HG03460 (cell line): Measurements from ENCODE around the gene TRAPPC11.
"Not testable (repeated sequence)": the region's sequence is repeated elsewhere in the genome, so short reads cannot be mapped to it uniquely, and the experiment has no call there.

Experiments
- ATAC-seq: cut with Tn5 transposase; IDR thresholded peaks from one replicate; pipeline ENCODE4 v1.9.1; 2021; ENCODE audit not compliant: unreplicated experiment

Gene TRAPPC11

DNA sequence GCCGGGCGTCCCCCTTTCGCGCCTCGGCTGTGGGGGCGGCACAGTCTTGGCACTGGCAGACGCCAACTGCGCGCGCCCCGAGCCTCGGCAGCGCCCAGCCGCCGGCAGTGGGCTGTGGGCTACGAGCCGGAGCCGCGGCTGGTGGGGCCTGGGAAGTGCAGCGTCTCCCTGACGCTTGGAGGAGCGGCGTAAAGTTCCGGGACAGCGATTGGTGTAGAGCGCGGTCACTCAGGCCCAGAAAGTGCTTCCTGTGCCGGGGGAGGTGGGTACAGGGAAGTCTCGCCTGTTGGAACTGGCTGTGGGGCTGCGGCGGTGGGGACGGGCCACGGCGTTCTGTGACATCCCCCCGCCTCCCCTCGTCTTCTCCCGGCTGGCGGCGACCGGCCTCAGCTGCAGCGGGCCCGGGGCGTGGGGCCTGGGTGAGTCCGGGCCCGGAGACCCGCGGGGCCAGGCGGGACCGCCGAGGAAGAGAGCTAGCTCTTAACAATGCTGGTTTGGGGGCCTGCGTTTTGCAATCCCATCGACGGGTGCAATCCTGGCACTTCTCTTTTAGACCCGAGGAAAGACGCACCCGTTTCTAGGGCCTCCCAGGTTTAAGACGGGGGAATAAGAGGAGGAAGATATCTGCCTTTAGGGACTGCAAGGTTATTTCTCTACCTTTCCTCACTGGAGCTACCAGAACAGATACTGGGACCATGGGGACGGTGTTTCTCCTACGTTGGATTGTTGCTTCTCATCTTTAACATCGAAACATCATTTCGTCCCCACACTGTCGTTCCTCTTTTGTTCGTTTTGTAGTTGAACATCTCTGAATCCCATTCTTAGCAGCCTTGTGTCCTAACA is at the start of gene TRAPPC11, which contains the start of gene RWDD4:
Gene TRAPPC11, plus strand, starts transcription at position 265 of the 843 bp plus-strand sequence. CDS start 4,575 bp downstream, outside the sequence.
Gene RWDD4, minus strand, starts transcription at position 157 of the 843 bp plus-strand sequence. CDS start 233 bp downstream, outside the sequence.
- ATAC-seq, result peak; percentile 99

DNA sequence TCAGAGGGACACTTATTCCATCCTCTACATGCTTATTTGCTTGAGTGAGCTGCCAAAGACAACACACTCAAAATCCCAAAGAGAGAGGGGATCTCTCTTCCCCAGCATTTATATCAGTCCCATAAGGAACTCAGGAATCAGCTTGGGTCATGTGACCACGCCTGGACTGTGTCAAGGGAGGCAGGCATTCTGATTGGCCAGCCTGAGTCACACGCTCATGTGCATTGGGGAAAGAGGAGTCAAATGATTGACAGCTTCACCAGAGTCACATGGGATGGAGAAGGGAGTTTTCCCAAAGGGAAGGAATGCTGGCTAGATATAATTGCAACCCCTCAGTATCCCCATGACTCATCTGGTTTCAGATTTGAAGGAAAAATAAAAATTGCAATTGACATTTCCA is 49.1 kb upstream of the TRAPPC11 start:
- ATAC-seq, result no peak

DNA sequence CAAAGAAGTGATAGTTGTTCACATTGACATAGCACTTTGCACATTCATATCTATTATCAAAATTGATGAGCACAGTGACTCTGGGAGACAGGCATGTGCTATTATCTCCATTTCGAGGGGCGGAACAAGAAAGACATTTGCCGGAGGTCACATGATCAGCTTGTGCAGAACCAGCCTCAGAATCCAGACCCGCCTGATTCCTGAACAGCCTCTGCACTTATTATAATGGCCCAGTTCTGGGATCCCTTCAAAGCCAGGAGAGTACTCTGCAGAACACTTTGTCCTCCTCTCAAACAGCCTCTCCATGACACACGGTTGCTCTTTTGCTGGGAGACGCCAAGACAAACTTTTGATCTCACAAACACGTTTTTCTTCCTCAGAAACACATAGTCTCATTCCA is 48.5 kb upstream of the TRAPPC11 start:
- no peak for ATAC-seq

DNA sequence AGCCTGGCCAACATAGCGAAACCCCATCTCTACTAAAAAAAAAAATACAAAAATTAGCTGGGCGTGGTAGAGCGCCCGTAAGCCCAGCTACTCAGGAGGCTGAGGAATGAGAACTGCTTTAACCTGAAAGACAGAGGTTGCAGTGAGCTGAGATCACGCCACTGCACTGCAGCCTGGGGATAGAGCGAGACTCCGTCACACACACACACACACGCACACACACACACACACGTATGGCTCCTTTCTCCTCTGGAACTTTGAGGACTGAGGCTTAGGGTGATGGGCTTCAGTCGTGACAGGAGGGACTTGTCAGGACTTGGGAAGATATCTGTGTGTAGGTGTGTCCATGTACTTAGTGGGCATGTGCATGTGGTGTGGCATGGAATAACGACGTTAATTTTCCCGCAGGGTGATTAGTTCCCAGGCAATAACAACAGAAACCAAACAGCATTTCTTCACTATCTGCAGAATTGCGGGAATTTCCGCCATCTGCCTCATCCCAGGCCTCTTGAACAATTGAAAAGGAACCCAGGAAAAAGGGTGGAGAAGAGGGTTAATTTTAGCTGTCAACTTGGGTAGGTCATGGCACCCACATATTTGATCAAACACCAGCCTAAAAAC is 47.8 kb upstream of the TRAPPC11 start:
- ATAC-seq, result no peak

DNA sequence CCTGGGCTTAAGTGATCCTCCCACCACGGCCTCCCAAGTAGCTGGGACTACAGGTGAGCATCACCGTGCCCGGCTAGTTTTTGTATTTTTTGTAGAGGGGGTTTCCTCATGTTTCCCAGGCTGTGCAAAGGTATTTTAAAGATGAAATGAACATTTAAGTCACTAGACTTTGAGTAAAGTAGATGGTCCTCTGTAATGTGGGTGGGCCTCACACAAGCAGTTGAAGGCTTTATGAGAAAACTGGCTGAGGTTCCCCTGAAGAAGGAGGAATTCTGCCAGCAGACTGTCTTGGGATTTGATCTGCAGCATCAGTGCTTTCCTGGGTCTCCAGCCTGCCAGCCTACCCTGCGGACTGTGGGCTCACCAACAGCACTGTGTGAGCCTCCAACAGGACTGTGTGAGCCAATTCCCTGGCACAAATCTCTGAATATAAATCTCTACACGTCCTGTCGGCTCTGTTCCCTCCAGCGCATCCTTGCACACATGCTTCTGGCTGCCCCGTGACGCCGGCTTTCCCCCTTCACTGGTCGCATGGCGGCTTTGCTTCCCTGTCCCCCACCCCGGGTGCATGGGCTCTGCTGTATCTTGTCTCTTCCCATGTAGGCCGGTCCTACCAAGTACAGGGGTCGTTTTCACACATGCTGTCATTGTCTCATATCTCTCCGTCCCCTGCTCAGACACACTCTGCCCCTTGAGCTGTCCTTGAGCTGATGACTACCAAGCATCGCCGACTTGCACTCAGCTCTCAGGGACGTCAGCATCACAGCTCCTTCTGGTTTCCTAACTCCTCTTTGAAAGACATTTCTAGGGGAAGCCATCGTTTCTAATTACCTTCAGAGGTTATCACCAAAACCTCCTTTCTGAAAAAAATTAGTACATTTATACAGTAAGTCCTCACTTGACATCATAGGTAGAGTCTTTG is 46.5 kb upstream of the TRAPPC11 start:
- ATAC-seq, result no peak

DNA sequence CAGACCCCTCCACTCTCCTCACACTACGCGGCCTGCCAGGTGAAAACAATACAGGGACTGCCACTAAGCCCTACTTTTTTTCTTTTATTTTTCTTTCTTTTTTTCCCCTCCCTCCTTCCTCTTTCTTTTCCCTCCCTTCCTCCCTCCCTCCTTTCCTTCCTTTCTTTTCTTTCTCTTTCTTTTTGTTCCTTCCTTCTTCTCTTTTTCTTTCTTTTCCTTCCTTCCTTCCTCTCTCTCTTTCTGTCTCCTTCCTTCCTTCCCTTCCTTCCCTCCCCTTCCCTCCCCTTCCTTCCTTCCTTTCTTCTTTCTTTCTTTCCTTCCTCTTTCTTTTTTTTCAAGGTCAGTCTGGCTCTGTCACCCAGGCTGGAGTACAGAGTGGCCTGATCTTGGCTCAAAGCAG is 42.0 kb upstream of the TRAPPC11 start:
- no peak for ATAC-seq

DNA sequence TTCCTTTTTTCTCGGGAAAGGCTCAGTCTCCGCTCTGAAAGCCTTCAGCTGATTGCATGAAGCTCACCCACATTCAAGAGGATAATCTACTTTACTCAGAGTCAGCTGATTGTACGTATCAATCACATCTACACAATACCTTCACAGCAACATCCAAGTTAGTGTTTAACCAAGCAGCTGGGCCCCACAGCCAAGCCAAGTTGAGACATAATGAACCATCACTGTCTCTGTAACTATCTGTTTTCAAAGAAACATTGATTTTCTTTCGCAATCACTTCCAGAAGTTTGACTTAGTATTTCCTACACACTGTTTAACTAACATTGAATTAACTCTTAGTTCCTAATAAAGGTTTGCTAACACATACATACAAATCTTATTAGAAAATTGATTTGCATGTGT is 40.4 kb upstream of the TRAPPC11 start:
- ATAC-seq, result no peak

DNA sequence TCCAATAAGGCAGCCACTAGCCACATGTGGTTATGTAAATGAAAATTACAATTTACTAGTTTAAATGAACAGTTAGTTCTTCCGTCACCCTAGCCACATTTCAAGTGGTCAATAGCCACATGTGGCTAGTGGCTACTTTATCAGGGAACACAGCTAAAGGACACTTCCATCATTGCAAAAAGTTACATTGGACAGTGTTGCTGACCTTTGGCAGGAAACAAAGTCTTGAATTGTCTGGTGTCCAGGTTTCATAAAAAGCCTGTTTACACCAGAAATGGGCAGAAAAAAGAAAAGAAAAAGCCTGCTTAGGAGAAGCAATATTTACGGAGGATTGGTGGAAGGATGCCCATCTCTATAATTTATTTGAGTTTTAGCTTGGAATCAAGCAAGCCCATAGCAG is 38.7 kb upstream of the TRAPPC11 start:
- ATAC-seq, result no peak

DNA sequence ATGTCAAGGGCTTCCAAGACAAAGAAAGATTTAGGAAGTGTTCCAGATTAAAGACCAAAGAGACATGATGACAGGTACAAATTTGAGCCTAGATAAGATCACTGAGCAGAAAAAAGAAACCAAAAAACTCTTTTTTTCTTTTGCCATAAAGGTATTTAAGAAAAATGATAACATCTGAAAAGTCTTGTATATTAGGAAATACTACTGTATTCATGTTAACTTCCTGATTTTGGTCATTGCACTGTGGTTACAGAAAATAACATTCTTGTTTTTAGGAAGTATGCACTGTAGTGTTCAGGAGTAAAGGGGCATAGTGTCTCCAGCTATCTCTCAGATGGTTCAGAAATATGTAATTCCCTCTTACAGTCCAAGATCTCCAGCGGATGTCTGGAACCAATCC is 37.2 kb upstream of the TRAPPC11 start:
- ATAC-seq, result no peak

DNA sequence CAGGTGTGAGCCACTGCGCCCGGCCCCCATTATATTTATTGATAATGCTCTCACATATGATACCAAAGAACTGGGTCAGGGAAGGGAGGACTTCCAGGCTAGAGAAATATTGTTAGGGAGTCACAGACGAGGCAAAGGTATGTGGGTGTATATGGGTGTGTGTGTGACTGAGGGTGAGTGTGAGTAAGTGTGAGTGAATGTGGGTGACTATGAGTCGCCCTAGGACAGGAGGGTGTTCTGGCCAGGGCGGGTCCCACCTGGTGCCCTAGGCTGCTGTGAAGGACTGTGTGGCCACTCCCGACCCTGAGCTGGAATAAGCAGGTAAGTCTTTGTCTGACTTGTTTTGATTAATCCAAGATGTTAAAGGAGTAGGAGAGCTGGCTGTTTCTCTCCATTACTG is 34.5 kb upstream of the TRAPPC11 start:
- no peak for ATAC-seq

DNA sequence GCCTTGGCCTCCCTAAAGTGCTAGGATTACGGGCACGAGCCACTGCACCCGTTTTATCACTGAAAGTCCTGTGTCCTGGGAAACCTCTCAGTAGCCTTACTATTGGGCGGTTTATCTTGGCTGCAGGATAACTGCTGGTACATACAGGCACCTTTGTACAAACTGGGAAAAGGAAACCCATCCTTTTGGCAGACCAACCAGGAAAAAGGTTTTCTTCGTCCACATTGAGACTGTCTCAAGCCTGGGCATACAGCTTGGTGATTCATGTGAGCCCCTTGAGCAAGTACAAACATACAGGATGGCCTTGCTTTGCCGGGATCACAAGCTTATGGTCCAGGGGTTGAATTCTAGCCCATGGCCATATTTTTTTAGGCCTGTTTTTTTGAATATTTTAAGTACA is 32.9 kb upstream of the TRAPPC11 start:
- ATAC-seq, result no peak

DNA sequence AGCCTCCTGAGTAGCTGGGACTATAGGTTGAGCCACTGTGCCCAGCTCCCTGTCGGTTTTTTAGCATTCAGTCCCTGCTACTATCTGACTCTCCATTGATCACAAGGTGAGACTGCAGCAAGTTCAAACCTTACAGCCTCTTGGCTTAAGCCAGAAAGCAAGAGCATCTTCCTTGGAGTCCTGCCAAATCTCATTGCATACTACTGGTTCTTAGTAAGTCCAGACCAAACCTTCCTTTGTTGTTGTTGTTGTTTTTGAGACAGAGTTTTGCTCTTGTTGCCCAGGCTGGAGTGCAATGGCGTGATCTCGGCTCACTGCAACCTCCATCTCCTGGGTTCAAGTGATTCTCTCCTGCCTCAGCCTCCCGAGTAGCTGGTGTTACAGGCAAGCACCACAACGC is 31.8 kb upstream of the TRAPPC11 start:
- ATAC-seq, result not testable (repeated sequence)

DNA sequence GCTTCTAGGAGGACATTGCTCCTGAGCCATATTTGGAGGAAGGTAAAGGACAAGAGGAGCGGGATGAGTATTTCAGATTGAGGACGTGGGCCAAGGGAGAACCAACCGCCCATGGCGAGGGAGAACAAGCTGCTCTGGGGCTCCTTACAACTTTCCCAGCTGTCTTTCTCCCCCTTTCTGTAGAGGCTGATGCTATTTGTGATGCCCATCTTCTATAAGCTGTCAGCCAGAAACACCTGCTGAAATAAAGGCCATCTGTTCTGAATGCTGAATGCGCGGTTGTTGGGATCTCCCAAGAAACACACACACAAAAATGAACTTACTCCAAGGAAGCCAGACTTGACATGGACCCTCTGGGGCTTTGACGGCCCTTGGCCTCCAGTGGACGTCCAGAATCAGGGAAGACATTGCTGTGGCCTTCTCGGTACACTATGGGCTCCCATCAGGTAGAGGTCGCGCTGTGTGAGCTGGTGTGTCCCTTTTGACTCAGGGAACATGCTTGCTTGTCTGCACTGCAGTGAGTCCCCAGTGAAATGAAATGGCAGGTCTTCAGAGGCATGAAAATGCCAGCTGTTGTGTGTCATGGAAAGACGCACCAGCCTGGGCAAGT is 31.0 kb upstream of the TRAPPC11 start:
- no peak for ATAC-seq

DNA sequence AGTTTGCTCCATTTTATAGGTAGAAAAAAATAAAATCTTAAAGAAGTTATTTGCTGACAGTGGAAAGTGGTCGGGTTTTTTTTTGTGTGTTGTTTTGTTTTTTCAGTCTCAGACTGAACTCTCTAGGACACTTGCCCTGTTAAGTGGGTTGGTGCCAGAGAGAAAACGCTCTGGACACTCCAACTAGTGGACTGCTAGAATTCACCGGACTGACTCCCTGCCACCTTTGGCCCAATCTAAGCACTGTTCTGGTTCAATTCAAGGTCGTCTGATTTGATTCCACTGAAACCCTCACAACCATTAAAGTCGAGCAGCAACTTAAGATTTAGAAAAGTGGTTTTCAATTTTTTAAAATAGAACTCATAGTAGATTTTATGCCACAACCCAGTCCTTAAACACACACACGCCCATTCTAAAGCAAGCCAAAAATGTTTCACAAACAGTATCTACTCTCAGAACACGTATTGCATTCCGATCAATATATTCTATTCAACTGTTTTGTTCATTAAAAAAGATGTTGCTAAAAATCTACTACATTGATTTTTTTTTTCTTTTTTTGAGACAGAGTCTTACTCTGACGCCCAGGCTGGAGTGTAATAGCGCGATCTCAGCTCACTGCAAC is 27.4 kb upstream of the TRAPPC11 start:
- no peak for ATAC-seq

DNA sequence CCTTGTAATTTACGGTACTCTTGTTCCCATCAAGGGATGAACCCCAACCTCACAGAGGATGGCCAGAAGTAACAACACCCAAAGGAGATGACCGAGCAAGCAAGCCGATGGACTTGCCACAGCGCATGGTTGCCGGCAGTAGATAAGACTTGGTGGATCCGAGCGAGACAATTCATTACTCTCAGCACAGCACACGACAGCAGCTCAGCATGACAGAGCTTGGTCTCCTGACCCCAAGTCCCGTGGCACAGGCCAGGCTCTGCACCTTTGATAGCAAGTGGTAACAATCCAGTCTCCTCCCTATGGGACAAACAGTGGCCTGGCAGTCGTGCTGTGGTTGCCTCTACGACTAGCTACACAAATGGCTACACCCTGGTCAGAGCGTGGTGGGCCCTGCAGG is 26.4 kb upstream of the TRAPPC11 start:
- no peak for ATAC-seq

DNA sequence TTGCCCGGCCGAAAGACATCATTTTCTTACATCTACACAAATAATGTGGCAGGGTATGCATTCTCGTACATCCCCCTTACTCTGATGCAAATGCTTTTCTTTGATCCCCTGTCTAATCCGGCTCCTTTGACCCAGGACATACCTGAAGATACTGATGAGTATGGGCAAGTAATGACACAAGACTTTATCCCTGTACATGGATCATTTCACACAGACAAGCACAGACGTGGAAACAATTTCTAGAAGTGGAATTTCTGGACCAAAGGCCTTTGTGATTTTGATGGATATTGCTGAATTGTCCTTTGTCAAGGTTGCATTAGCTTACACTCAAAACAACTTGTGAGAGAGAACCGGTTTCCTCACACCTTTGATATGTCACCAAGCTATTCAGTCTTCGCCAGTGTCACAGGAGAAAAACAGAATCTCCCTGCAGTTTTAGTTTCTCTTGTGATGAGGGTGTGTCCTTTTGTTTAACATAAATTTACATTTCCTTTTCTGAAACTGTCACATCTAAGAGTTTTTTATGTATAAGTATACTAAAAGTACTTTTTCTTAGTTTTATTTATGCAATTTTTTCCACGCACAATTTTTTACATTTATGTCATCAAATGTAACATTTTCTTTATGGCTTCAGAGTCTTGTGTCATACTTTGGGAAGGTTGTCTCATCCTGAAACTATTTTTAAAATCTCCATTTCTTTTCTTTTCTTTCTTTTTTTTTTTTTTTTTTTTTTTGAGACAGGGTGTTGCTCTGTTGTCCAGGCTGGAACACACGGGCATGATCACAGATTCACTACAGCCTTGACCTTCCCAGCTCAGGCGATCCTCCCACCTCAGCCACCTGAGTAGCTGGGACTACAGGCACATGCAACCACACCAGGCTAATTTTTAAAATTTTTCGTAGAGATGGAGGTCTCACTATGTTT is 25.4 kb upstream of the TRAPPC11 start:
- ATAC-seq, result no peak

DNA sequence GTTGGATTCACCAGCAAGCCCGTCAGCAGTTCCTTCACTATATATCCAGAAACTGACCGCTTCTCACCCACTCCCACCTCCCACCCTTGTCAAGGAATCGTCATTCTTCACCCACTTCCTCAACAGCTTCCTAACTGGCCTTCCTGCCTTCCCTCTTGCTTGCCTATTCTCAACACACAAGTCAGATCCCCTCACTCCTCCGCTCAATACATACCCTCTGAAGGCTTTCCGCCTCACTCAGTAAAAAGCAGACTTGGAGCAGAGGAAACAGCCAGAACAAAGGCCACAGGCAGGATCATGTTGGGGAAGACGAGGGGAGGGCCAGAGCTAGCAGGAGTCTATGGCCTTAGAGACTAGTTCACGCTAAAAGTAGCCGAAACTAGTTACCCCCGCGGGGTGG is 23.8 kb upstream of the TRAPPC11 start:
- ATAC-seq, result no peak

DNA sequence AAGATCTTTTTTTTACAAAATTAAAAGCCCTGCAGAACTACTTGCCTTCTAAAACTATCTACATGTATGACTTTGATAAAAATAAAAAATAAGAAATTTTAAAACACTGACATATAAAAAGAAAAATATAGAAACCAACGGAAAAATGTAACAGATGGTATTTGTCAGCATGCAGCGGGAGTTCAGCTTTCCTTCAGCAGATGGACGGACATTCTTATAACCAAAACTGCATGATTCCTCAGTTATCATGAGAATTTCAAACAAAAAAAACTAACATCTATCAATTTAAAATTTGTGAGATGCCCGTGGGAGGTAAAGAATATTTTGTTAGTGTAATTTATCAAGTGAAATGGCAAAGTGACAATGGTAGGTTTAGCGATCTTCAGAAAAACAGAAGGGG is 23.4 kb upstream of the TRAPPC11 start:
- no peak for ATAC-seq

DNA sequence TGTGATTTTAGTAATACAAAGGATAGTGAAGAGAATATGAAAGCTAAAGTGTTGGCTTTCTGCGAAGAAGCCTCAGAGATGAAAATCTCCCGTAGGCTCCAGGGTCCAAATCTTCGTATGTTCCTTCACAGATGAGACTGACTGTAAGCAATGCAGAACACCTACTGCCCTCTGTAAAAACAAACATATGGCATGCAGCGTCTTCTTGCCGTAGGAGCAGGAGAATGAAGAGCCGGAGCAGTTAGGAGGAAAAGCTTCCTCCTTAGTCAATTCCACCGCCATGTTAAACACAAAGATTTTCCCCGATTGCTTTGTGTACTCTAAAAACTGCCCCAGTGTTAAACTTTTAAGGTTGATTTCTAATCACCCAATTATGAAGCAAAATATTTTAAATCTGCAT is 22.6 kb upstream of the TRAPPC11 start:
- no peak for ATAC-seq
